ENCODE measurements around the gene CPNE5.

The CPNE5 gene

GRCh38 chr6:36783603-36784375 is 55.5 kb downstream of the CPNE5 start:
- ChIA-PET CTCF (interaction anchor here (0.9 to 16.2 kb wide), 14 partner anchors 8 to 427 kb away, joined by 3 to 252 read pairs (median 6); no protein-coding TSS in a partner anchor), POLR2A (no interaction called here)
- DNase-seq (ENCODE audit: low read depth, low spot score), result no peak
- no peak for TF ChIP-seq CTCF (IDR thresholded peaks at IDR 0.05; ENCODE audit: insufficient read depth, low read length, missing control alignments)
- no peak overlapping the region for H3K4me3 ChIP-seq (ENCODE audit: low read depth, low read length)

GRCh38 chr6:36781669-36782068 is 57.6 kb downstream of the CPNE5 start:
- DNase-seq (ENCODE audit: low read depth, low spot score), result no peak

GRCh38 chr6:36780442-36781177 is 58.6 kb downstream of the CPNE5 start:
- no peak overlapping the region for H3K4me3 ChIP-seq (ENCODE audit: low read depth, low read length)
- TF ChIP-seq CTCF (IDR thresholded peaks at IDR 0.05; ENCODE audit: insufficient read depth, low read length, missing control alignments), result no peak
- CTCF ChIA-PET, result interaction anchor here (0.6 to 16.2 kb wide), 6 partner anchors 8 to 238 kb away, joined by 3 to 252 read pairs (median 4); no protein-coding TSS in a partner anchor
- DNase-seq (ENCODE audit: low read depth, low spot score), result no peak
- POLR2A ChIA-PET, result interaction anchor here (0.6 kb wide), 1 partner anchor 14 kb away, joined by 3 read pairs; no protein-coding TSS in a partner anchor

More at GRCh38 chr6:36781669-36782068, 57.6 kb downstream of the CPNE5 start:
- POLR2A ChIA-PET, result no interaction called here
- no peak for TF ChIP-seq CTCF (IDR thresholded peaks at IDR 0.05; ENCODE audit: insufficient read depth, low read length, missing control alignments)
- H3K4me3 ChIP-seq (ENCODE audit: low read depth, low read length), result no peak overlapping the region
- CTCF ChIA-PET, result interaction anchor here (0.6 to 16.2 kb wide), 9 partner anchors 8 to 429 kb away, joined by 3 to 252 read pairs (median 6); no protein-coding TSS in a partner anchor

- H3K4me3 ChIP-seq (ENCODE audit: low read depth, low read length), result no peak overlapping the region
- DNase-seq (ENCODE audit: low read depth, low spot score), result no peak
- POLR2A ChIA-PET, result no interaction called here
- TF ChIP-seq CTCF (IDR thresholded peaks at IDR 0.05; ENCODE audit: insufficient read depth, low read length, missing control alignments), result no peak
- CTCF ChIA-PET, result interaction anchor here (1.7 to 16.2 kb wide), 3 partner anchors 15 to 239 kb away, joined by 5 to 252 read pairs (median 11); no protein-coding TSS in a partner anchor
Observed at GRCh38 chr6:36779227-36779626, 60.0 kb downstream of the CPNE5 start.

GRCh38 chr6:36777801-36778200 is 61.4 kb downstream of the CPNE5 start:
- TF ChIP-seq CTCF (IDR thresholded peaks at IDR 0.05; ENCODE audit: insufficient read depth, low read length, missing control alignments), result no peak
- no peak overlapping the region for H3K4me3 ChIP-seq (ENCODE audit: low read depth, low read length)
- no peak for DNase-seq (ENCODE audit: low read depth, low spot score)
- CTCF ChIA-PET, result interaction anchor here (16.2 kb wide), 1 partner anchor 13 kb away, joined by 252 read pairs; no protein-coding TSS in a partner anchor
- POLR2A ChIA-PET, result no interaction called here

GRCh38 chr6:36776167-36776566 is 63.1 kb downstream of the CPNE5 start:
- H3K4me3 ChIP-seq (ENCODE audit: low read depth, low read length), result no peak overlapping the region
- no peak for DNase-seq (ENCODE audit: low read depth, low spot score)
- CTCF ChIA-PET, result interaction anchor here (0.7 to 19.6 kb wide), 7 partner anchors 8 to 242 kb away, joined by 3 to 521 read pairs (median 3); no protein-coding TSS in a partner anchor
- POLR2A ChIA-PET, result no interaction called here
- no peak for TF ChIP-seq CTCF (IDR thresholded peaks at IDR 0.05; ENCODE audit: insufficient read depth, low read length, missing control alignments)
